IPS-15b (cell line): Measurements from ENCODE around the gene SH3BP1.
"Not testable (repeated sequence)": the region's sequence is repeated elsewhere in the genome, so short reads cannot be mapped to it uniquely, and the experiment has no call there.

ENCODE experiments used
- H3K27me3 ChIP-seq: one replicate; pipeline ENCODE4 v1.6.1; 2013; ENCODE audit warnings: low read length; ENCODE audit not compliant: control insufficient read depth, insufficient read depth
- H3K36me3 ChIP-seq: one replicate; pipeline ENCODE4 v1.6.1; 2013; ENCODE audit warnings: low read length; ENCODE audit not compliant: control insufficient read depth, insufficient read depth
- H3K4me1 ChIP-seq: one replicate; pipeline ENCODE4 v1.6.1; 2013; ENCODE audit warnings: mild to moderate bottlenecking, low read length; ENCODE audit not compliant: control insufficient read depth, insufficient read depth
- H3K4me3 ChIP-seq: one replicate; pipeline ENCODE4 v1.5.1; 2013; ENCODE audit warnings: low read depth, low read length
- H3K9ac ChIP-seq: one replicate; pipeline ENCODE4 v1.6.1; 2013; ENCODE audit warnings: low read depth, mild to moderate bottlenecking, low read length
- H3K9me3 ChIP-seq: one replicate; pipeline ENCODE4 v1.6.1; 2013; ENCODE audit warnings: mild to moderate bottlenecking, low read length; ENCODE audit not compliant: control insufficient read depth, insufficient read depth

Gene SH3BP1

DNA sequence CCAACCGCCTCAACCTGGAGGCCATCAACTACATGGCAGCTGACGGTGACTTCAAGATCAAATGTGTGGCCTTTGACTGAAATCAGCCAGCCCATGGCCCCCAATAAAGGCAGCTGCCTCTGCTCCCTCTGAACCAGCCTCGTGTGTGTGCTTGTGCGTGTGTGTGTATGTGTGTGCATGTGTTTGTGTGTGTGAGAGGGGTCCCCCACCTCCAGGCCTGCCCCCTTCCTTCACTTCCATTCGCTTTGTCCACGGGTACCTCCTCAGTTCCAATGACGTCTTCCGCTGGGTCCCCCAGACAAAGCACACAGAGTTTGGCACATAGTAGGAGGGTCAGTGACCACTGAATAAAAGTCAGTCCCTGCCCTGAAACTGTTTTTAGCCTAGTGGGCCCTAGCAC, 40.2 kb downstream of the SH3BP1 start:
- Histone ChIP-seq H3K4me3 (no peak overlapping the region), H3K27me3 (no peaks in the 10 kb centered on the region), H3K36me3 (no peaks in the 10 kb centered on the region), H3K4me1 (peaks cover 3% of the 10 kb centered on the region), H3K9me3 (no peaks in the 10 kb centered on the region), H3K9ac (no peak overlapping the region)

DNA sequence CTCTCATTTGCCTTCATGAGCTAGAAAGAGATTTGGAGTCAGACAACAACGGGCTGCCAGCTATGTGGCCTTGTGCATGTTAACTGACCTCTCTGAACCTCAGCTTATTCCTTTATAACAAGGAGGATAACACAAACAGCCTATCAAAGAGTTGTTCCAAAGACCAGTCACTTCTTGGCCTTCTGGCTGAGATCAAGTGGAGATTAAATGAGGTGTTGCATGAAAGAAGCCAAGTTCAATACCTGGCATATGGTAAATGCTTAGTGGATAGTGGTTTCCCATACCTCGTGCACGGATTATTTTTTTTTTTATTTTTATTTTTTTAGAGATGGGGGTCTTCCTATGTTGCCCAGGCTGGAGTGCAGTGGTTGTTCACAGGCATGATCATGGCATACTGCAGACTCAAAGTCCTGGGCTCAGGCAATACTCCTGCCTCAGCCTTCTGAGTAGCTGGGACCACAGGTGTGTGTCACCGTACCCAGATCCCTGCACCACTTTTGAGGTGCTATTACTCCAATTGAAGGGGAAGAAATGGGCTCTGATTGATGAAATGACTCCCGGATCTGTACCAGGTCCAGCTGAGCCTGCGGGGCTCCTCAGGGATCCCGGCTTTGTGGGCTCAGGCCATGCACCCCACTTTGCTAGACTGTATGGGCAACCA, 40.9 kb downstream of the SH3BP1 start:
- Histone ChIP-seq H3K36me3 (no peaks in the 10 kb centered on the region), H3K4me1 (peaks cover 3% of the 10 kb centered on the region), H3K4me3 (no peak overlapping the region), H3K27me3 (no peaks in the 10 kb centered on the region), H3K9me3 (no peaks in the 10 kb centered on the region), H3K9ac (no peak overlapping the region)

DNA sequence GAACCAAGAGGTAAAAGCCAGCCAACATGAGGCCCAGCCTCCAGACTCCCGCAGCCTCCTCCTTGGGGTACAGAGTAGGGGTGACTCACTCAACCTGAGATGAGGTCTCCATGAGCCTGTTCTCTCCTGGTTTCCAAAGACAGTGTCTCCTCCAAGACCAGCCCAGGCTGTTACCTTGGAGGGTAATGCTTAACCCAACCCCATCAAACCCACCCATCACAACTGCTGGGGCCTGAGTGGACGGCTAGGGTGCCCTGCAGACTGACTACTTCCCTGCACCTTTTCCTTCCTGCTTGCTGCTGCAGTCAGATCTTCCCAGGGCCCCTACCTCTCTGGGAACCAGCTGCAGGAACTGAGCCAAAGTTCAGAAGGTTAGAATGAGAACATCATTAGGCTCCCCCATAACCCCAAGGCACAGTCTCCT, 41.5 kb downstream of the SH3BP1 start:
- Histone ChIP-seq H3K4me1 (peaks cover 3% of the 10 kb centered on the region), H3K9me3 (no peaks in the 10 kb centered on the region), H3K4me3 (no peak overlapping the region), H3K36me3 (no peaks in the 10 kb centered on the region), H3K27me3 (no peaks in the 10 kb centered on the region), H3K9ac (no peak overlapping the region)

DNA sequence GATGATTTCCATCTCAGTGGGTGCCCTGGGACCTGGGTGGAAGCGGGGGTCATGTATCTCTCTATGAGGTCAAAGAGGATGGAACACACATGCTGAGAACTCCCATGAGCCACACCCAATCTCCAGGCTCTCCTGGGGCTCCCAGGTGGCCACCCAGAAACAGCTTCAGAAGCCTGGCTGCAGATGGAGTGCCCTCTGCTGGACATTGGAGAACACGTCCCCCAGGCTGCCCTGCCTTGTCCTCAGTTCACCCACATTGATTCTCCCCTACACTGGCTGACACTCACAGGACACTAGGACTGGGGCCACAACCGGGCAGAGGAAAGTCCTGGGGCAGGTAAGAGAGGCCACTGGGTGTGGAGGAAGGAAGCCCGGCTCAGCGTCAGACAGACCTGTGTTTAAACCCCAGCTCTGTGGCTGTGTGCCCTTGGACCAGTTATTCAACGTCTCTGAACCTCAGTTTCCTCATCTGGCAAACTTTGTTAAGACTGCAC, 42.1 kb downstream of the SH3BP1 start:
- H3K36me3 ChIP-seq = no peaks in the 10 kb centered on the region
- H3K4me1 ChIP-seq = peaks cover 3% of the 10 kb centered on the region
- no peak overlapping the region for H3K4me3 ChIP-seq
- no peaks in the 10 kb centered on the region for H3K27me3 ChIP-seq
- H3K9ac ChIP-seq = no peak overlapping the region
- H3K9me3 ChIP-seq = no peaks in the 10 kb centered on the region

DNA sequence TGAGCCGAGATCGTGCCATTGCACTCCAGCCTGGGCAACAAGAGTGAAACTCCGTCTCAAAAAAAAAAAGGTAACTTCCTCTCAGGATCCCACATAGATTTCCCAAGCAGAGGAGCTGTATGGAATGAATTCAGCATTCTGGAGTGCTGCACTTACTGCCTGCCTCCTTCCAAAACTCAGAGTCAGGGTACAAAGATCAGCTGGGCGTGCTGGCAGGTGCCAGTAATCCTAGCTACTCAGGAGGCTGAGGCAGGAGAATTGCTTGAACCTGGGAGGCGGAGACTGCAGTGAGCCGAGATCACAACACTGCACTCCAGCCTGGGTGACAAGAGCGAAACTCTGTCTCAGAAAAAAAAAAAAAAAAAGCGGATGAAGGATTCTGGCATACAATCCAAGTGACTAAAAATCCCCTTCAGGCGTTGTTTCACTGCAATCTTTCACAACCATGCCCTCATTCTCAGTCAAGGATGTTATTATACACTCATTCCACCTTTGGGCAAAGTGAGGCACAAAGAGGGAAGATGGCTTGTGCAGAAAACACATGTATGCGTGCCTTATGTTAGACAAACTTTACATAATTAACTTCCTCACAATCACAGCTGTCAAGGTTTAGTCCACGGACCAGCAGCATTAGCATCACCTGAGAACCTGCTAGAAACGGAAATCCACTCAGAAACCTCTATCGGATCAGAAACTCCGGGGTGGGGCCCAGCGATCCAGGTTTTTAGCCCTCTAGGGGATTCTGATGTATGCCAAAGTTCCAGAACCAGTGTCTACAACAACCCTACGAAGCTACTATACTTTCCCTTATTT, 45.5 kb downstream of the SH3BP1 start:
- Histone ChIP-seq H3K27me3 (no peaks in the 10 kb centered on the region), H3K9ac (no peak overlapping the region), H3K9me3 (no peaks in the 10 kb centered on the region), H3K36me3 (peaks cover 14% of the 10 kb centered on the region), H3K4me1 (no peaks in the 10 kb centered on the region), H3K4me3 (no peak overlapping the region)

DNA sequence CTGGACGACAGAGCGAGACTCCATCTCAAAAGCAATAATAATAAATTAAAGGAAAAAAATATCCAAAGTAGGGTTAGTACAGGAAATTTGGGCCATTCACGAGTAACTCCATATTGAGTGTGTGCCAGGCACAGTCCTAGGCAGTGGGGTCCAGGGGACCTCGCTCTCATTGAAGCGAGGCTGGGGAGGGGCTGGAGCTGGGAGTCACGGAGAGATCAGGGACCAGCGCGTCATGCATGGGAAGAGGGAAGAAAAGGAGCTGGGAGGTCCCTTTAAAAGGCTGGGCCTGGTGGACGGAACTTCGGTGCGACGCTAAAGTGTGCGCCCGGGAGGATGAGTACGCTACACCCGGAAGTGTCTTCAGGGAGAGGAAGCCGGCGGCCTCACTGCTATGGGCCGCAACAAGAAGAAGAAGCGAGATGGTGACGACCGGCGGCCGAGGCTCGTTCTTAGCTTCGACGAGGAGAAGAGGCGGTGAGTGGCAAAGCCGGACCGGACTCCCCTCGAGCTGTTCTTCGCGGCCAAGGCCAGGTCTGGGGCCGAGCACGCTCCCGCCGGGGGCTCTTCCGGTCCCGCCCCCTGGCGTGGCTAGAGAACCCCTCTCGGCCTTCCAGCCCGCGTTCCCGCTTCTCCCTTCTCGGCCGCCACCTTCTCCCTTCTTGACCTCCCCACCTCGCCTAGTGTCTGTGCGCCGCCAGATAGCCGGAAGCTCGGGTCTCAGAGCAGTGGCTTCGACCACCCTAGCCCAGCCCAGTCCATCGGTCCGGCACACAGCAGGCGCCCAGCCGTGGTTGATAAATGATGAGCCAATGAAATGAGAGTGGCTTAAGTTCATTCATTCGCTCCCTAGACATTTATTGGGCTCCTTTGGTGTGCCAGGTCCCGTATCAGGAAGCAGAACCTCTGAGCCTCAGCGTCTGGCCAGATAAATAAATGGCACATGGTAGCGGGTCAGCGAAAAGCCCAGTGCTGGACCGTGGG, 46.8 kb downstream of the SH3BP1 start, which contains the start of gene NOL12:
NOL12 (plus strand) TSS at position 342 of the 981 bp plus-strand sequence; CDS start at position 392, 50 bp downstream.
- Histone ChIP-seq H3K27me3 (no peaks in the 10 kb centered on the region), H3K9ac (peak within 1 kb of the TSS; percentile 87), H3K4me1 (no peaks in the 10 kb centered on the region), H3K9me3 (no peaks in the 10 kb centered on the region), H3K4me3 (peak within 1 kb of the TSS; percentile 73), H3K36me3 (peaks cover 22% of the 10 kb centered on the region)

DNA sequence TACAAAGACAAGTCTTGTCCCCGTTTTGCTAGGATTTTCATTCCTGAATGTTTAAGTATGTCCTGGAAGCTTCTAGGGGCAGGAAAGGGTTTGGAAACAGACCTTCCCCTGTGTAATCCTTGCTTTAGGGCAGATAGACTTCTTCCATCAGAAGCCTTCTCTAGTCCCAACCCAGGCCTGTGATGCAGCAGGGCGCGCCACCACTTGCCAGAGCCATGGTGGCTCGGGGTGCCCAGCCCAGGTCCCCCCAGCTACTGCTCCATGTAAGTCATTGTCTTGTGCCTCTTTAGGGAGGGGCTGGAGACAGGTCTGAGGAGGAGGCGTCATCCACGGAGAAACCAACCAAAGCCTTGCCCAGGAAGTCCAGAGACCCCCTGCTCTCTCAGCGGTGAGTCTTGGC, 50.9 kb downstream of the SH3BP1 start:
- no peak overlapping the region for H3K4me3 ChIP-seq
- no peak overlapping the region for H3K9ac ChIP-seq
- H3K27me3 ChIP-seq = no peaks in the 10 kb centered on the region
- no peaks in the 10 kb centered on the region for H3K4me1 ChIP-seq
- peaks cover 28% of the 10 kb centered on the region for H3K36me3 ChIP-seq
- H3K9me3 ChIP-seq = no peaks in the 10 kb centered on the region

DNA sequence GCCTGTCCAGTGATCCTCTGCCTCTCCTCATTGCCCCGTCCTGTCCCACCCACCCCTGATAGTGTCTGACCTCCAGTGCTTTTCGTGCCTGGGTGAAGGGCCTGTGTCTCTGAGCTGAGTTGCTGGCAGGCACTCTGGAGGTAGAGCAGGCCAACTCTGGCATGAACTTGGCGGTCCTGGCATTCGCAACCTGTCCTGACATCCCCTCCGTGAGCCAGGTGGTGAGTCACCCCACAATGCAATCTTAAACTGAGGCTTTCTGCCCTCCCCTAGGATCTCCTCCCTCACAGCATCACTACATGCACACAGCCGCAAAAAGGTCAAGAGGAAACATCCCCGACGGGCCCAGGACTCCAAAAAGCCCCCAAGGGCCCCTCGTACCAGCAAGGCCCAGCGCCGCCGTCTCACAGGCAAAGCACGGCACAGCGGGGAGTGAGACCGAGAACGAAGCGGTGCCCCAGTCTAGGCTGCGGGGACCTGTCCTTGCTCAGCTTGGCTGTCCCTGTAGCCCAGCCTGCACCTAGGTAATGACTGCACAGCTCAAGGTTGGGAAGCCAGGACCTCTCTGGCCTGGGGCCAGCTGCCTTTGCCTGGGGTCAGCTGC, 51.5 kb downstream of the SH3BP1 start:
- H3K4me1 ChIP-seq = no peaks in the 10 kb centered on the region
- no peak overlapping the region for H3K9ac ChIP-seq
- no peaks in the 10 kb centered on the region for H3K9me3 ChIP-seq
- no peaks in the 10 kb centered on the region for H3K27me3 ChIP-seq
- H3K36me3 ChIP-seq = peaks cover 28% of the 10 kb centered on the region
- H3K4me3 ChIP-seq = no peak overlapping the region

DNA sequence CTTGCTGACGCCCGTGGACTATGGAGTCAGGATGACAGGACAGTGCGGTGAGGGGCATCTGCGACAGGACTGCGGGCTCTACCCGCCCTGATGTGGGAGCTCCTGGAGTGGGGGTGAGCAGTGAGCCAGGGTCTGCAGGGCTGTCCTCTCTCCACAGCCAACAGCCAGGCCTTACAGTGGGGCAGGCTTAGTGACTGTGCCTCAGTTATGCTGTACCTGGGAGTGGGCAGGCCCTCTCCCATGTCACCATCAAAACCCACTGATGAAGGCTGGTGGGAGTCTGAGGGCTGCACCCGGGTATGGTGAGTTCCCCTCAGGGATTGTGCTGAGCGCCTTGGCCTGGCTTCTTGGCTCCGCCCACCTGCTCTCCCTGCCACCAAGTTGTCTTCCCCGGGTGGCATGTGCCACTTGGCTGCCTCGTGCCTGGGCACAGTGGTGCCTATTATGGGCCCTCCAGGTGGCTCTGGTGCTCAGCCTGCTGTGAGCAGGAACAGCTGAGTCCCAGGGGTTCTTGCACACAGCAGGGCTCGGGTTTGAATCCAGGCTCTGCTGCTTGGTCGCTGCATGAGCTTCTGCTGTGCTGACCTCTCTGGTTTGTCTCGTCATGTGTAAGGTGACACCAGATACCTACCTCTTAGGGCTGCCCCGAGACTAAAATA, 53.3 kb downstream of the SH3BP1 start:
- Histone ChIP-seq H3K9ac (no peak overlapping the region), H3K27me3 (no peaks in the 10 kb centered on the region), H3K4me3 (no peak overlapping the region), H3K9me3 (no peaks in the 10 kb centered on the region), H3K4me1 (no peaks in the 10 kb centered on the region), H3K36me3 (peaks cover 28% of the 10 kb centered on the region)

DNA sequence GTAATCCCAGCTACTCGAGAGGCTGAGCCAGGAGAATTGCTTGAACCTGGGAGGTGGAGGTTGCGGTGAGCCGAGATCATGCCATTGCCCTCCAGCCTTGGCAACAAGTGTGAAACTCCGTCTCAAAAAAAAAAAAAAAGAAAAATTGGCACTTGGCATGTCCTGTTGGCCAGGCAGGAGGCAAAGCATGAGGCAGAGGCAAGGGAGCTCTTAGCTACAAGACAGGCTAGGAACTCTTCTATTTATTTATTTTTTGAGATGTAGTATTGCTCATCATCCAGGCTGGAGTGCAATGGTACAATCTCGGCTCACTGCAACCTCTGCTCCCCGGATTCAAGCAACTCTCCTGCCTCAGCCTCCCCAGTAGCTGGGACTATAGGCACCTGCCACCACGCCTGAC, 54.7 kb downstream of the SH3BP1 start:
- H3K36me3 ChIP-seq = peaks cover 15% of the 10 kb centered on the region
- not testable (repeated sequence) for H3K27me3 ChIP-seq, H3K4me3 ChIP-seq, H3K9me3 ChIP-seq, H3K4me1 ChIP-seq, H3K9ac ChIP-seq

DNA sequence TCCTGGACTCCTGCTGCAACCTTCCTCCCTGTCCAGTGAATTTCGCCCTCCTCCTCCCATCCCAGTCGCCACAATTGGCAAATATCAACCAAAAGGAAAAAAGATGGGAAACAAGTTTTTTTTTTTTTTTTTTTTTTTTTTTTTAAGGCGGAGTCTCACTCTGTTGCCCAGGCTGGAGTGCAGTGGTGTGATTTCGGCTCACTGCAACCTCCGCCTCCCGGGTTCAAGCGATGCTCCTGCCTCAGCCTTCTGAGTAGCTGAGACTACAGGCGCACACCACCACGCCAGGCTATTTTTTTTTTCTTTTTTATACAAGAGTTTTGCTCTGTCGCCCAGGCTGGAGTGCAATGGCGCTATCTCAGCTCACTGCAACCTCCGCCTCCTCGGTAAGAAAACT, 56.8 kb downstream of the SH3BP1 start:
- H3K4me3 ChIP-seq, H3K9ac ChIP-seq, H3K4me1 ChIP-seq, H3K27me3 ChIP-seq, H3K9me3 ChIP-seq: not testable (repeated sequence)
- peaks cover 12% of the 10 kb centered on the region for H3K36me3 ChIP-seq
